ENCODE data around the gene TIMM10.
A peak's percentile ranks its signal among the peaks of the same experiment; 100 is the strongest.

The TIMM10 gene

GRCh38 chr11:57482782-57483561 is 47.6 kb downstream of the TIMM10 start:
- DNase-seq (ENCODE audit: low spot score), result peak; percentile 92

- DNase-seq (ENCODE audit: low spot score), result no peak
Observed at GRCh38 chr11:57481915-57482781, 48.4 kb downstream of the TIMM10 start.

- no peak for DNase-seq (ENCODE audit: low spot score)
Observed at GRCh38 chr11:57481315-57481714, 49.2 kb downstream of the TIMM10 start.

GRCh38 chr11:57480409-57481137 is 50.0 kb downstream of the TIMM10 start:
- peak; percentile 79 for DNase-seq (ENCODE audit: low spot score)

GRCh38 chr11:57479911-57480310 is 50.6 kb downstream of the TIMM10 start:
- DNase-seq (ENCODE audit: low spot score), result no peak

GRCh38 chr11:57479021-57479663 is 51.4 kb downstream of the TIMM10 start:
- no peak for DNase-seq (ENCODE audit: low spot score)
